Measurements from ENCODE around the gene PRDM16.

GRCh38 chr1:3114846-3115245, 45.8 kb downstream of the PRDM16 start:
- TF ChIP-seq CTCF (IDR thresholded peaks at IDR 0.05; ENCODE audit: borderline replicate concordance, extremely low read depth, low read length, poor library complexity, severe bottlenecking) (no peak), EZH2 (IDR thresholded peaks at IDR 0.05; ENCODE audit: borderline replicate concordance, low read depth, low read length, severe bottlenecking) (no peak)
